Liver (tissue), 9 donors: ENCODE data around the gene DOK6. TPM values are rescaled to one million over a fixed set of nuclear protein-coding genes. Genes with fewer than 3 reads are reported as not detected.

ENCODE experiments used
- DNase-seq: peaks from one replicate; pipeline ENCODE4 v3.0.0-alpha.2; 2017; ENCODE audit warnings: low spot score
- H3K27ac ChIP-seq, 2 donors: one replicate each; pipeline ENCODE4 v1.7.0; 2013; ENCODE audit warnings: inconsistent platforms in 2 of 2, low read length in 2 of 2, control low read depth in 1 of 2, low read depth in 1 of 2, mild to moderate bottlenecking in 1 of 2
- H3K27me3 ChIP-seq, 4 donors: one replicate each; pipeline versions ENCODE4 v1.6.1 to v1.7.0; 2013; ENCODE audit warnings: low read length in 3 of 4, inconsistent platforms in 1 of 4, mild to moderate bottlenecking in 1 of 4, moderate library complexity in 1 of 4; ENCODE audit not compliant: control insufficient read depth in 4 of 4, insufficient read depth in 4 of 4
- H3K36me3 ChIP-seq, 4 donors: one replicate each; pipeline versions ENCODE4 v1.6.1 to v1.7.0; 2013; ENCODE audit warnings: low read length in 3 of 4, mild to moderate bottlenecking in 3 of 4, low read depth in 1 of 4, moderate library complexity in 1 of 4; ENCODE audit not compliant: control insufficient read depth in 4 of 4, insufficient read depth in 3 of 4
- H3K4me1 ChIP-seq, 4 donors: one replicate each; pipeline versions ENCODE4 v1.6.1 to v1.7.0; 2013; ENCODE audit warnings: low read length in 3 of 4, mild to moderate bottlenecking in 3 of 4, moderate library complexity in 1 of 4; ENCODE audit not compliant: control insufficient read depth in 4 of 4, insufficient read depth in 4 of 4
- H3K4me3 ChIP-seq, 3 donors: one replicate each; pipeline versions ENCODE4 v1.6.1 to v1.7.0; 2013; ENCODE audit warnings: low read length in 3 of 3, control low read depth in 1 of 3, low read depth in 1 of 3, mild to moderate bottlenecking in 1 of 3
- H3K9ac ChIP-seq, 2 donors: one replicate each; pipeline ENCODE4 v1.7.0; 2013; ENCODE audit warnings: low read length in 2 of 2, mild to moderate bottlenecking in 2 of 2, moderate library complexity in 2 of 2, control low read depth in 1 of 2, low read depth in 1 of 2
- H3K9me3 ChIP-seq, 4 donors: one replicate each; pipeline versions ENCODE4 v1.6.1 to v1.7.0; 2013; ENCODE audit warnings: low read length in 3 of 4; ENCODE audit not compliant: control insufficient read depth in 4 of 4
- EGR1 ChIP-seq, 2 donors: IDR thresholded peaks; 2 replicates each; pipeline ENCODE4 v1.6.1; 2016 to 2018; ENCODE audit warnings: antibody characterized with exemption in 2 of 2, low read depth in 2 of 2
- FOXA1 ChIP-seq: IDR thresholded peaks from 2 replicates; pipeline ENCODE4 v1.6.1; 2016; ENCODE audit warnings: antibody characterized with exemption
- FOXA2 ChIP-seq: IDR thresholded peaks from 2 replicates; pipeline ENCODE4 v1.6.1; 2016; ENCODE audit warnings: antibody characterized with exemption
- HNF4A ChIP-seq, 2 donors: conservative IDR thresholded peaks; 2 replicates each; pipeline ENCODE4 v1.6.1; 2016; ENCODE audit warnings: antibody characterized with exemption in 2 of 2, mild to moderate bottlenecking in 2 of 2
- HNF4G ChIP-seq: IDR thresholded peaks from 2 replicates; pipeline ENCODE4 v1.6.1; 2016; ENCODE audit warnings: antibody characterized with exemption
- JUND ChIP-seq, 2 donors: IDR thresholded peaks; 2 replicates each; pipeline ENCODE4 v1.6.1; 2016; ENCODE audit warnings: antibody characterized with exemption in 2 of 2
- NR2F2 ChIP-seq: IDR thresholded peaks from 2 replicates; pipeline ENCODE4 v1.6.1; 2016; ENCODE audit warnings: antibody characterized with exemption
- RAD21 ChIP-seq, 2 donors: IDR thresholded peaks; 2 replicates each; pipeline ENCODE4 v1.6.1; 2016; ENCODE audit warnings: antibody characterized with exemption in 2 of 2, mild to moderate bottlenecking in 2 of 2
- RXRA ChIP-seq, 2 donors: IDR thresholded peaks; 2 replicates each; pipeline ENCODE4 v1.6.1; 2017 to 2018; ENCODE audit warnings: antibody characterized with exemption in 2 of 2, mild to moderate bottlenecking in 1 of 2
- SP1 ChIP-seq: IDR thresholded peaks from 2 replicates; pipeline ENCODE4 v1.6.1; 2018; ENCODE audit warnings: antibody characterized with exemption, mild to moderate bottlenecking
- TAF1 ChIP-seq: conservative IDR thresholded peaks from 2 replicates; pipeline ENCODE4 v1.6.1; 2016; ENCODE audit warnings: antibody characterized with exemption, mild to moderate bottlenecking
- WGBS: extraction: QIAGEN DNeasy Blood & Tissue Kit; methylation state at CpG from one replicate; pipeline ENCODE4 v1.1.7; 2013; 5-methylcytosine and 5-hydroxymethylcytosine counted together
- polyA plus RNA-seq, 2 donors: library from polyadenylated mRNA; stranded (reverse) in 1 of 2; unstranded in 1 of 2; fragments of 200-250 nt in 1 of 2; fragments of >200 nt in 1 of 2; fragmentation: Nextera tagmentation in 1 of 2; extraction: Ambion mirVana in 1 of 2; gene quantifications; one replicate each; pipeline versions ENCODE4 v1.2.1 to v1.2.3, GENCODE V29; 2013 to 2015
- total RNA-seq, 2 donors: library from RNA; depleted of rRNA; stranded (reverse); fragments of >200 nt; gene quantifications; one replicate each; pipeline ENCODE4 v1.2.3, GENCODE V29; 2014
- TF ChIP-seq, protein P1 (sequence below): IDR thresholded peaks from 2 replicates; pipeline ENCODE4 v1.6.1; 2016; ENCODE audit warnings: antibody characterized with exemption
- TF ChIP-seq, protein P2 (sequence below): IDR thresholded peaks from 2 replicates; pipeline ENCODE4 v1.6.1; 2016; ENCODE audit warnings: antibody characterized with exemption
- donor health status: healthy.
- donor health status: healthy.
- donor health status: healthy.
- donor health status: healthy.
- donor health status: healthy.

DOK6 gene
- total and polyA plus RNA-seq, 4 donors, result 0.08 to 1.1 (median 0.67) TPM

- no peaks in the 10 kb centered on the region for H3K9me3 ChIP-seq
- no peaks in the 10 kb centered on the region for H3K4me1 ChIP-seq
- TF ChIP-seq, protein P1, sequence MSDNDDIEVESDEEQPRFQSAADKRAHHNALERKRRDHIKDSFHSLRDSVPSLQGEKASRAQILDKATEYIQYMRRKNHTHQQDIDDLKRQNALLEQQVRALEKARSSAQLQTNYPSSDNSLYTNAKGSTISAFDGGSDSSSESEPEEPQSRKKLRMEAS, result no peak
- TF ChIP-seq RXRA (IDR thresholded peaks at IDR 0.05) (no peak), JUND (IDR thresholded peaks at IDR 0.05) (no peak), FOXA1 (no peak), HNF4G (no peak), RAD21 (IDR thresholded peaks at IDR 0.05) (no peak), FOXA2 (no peak), EGR1 (IDR thresholded peaks at IDR 0.05; ENCODE audit: low read depth in 2 of 2) (no peak), TAF1 (no peak)
- TF ChIP-seq, protein P2, sequence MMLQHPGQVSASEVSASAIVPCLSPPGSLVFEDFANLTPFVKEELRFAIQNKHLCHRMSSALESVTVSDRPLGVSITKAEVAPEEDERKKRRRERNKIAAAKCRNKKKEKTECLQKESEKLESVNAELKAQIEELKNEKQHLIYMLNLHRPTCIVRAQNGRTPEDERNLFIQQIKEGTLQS, result no peak
- no peaks in the 10 kb centered on the region for H3K36me3 ChIP-seq
- no peak for DNase-seq
- no peak overlapping the region for H3K9ac ChIP-seq
- no peak overlapping the region for H3K27ac ChIP-seq
- H3K27me3 ChIP-seq, result no peaks in the 10 kb centered on the region
- no peak overlapping the region for H3K4me3 ChIP-seq
- WGBS, result 84% methylated on average over 1 of the region's 1 CpG
Measured at GRCh38 chr18:69813559-69813958, 412.9 kb downstream of the DOK6 start.

- no peak overlapping the region for H3K9ac ChIP-seq
- no peaks in the 10 kb centered on the region for H3K4me1 ChIP-seq
- H3K4me3 ChIP-seq, result no peak overlapping the region
- no peaks in the 10 kb centered on the region for H3K36me3 ChIP-seq
- H3K27me3 ChIP-seq, result no peaks in the 10 kb centered on the region
- no peak overlapping the region for H3K27ac ChIP-seq
- no peaks in the 10 kb centered on the region for H3K9me3 ChIP-seq
- DNase-seq, result no peak
- 67% methylated on average over 4 of the region's 4 CpGs for WGBS
- TF ChIP-seq JUND (IDR thresholded peaks at IDR 0.05) (no peak), FOXA1 (no peak)
Measured at GRCh38 chr18:69814861-69815385, 414.2 kb downstream of the DOK6 start.

DNA sequence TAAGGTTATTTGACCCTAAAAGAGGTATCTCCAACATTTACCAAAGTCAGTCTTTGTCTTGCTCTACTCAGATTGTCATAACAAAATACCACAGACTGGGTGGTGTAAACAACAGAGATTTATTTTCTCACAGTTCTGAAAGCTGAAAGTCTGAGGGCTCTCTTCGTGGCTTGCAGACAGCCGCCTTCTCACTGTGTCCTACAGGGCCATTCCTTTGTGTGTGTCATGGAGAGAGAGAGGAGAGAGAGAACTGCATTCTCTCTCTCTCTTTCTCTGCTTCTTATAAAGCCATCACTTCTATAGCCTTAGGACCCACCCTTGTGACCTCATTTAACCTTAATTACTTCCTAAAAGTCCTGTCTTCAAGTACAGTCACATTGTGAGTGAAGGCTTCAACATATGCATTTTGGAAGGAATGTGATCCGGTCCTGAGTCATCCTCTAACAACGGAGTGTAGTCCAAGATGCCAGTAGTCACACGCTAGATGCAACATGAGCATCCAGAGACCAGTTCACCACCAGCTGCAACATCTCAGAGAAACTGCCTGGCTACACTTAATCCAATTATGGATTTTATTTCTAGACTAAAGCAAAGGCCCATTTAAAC lies 416.8 kb downstream of the DOK6 start:
- H3K4me1 ChIP-seq, result no peaks in the 10 kb centered on the region
- TF ChIP-seq NR2F2, result no peak
- 82% methylated on average over 5 of the region's 5 CpGs for WGBS
- H3K4me3 ChIP-seq, result no peak overlapping the region
- no peak overlapping the region for H3K27ac ChIP-seq
- no peaks in the 10 kb centered on the region for H3K27me3 ChIP-seq
- no peak for DNase-seq
- H3K9me3 ChIP-seq, result peaks cover 0 to 3% (median 0%) of the 10 kb centered on the region in 4 donors
- H3K9ac ChIP-seq, result no peak overlapping the region
- H3K36me3 ChIP-seq, result no peaks in the 10 kb centered on the region

DNA sequence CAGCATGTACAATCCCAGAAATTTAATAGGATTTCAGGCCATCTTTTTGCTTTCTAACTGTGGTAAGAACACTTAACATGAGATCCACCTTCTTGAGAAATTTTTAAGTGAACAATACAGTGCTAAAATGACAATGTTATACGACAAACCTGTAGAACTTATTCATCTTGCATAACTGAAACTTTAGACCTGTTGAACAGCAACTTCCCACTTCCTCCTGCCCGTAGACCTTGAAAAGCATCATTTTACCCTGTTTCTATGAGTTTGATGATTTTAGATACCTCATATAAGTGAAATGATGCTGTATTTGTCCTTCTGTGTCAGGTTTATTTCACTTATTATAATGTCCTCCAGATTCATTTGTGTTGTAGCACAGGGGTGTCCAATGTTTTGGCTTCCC lies 418.8 kb downstream of the DOK6 start:
- TF ChIP-seq HNF4G (no peak), TAF1 (no peak), RXRA (IDR thresholded peaks at IDR 0.05) (no peak), SP1 (no peak), HNF4A (conservative IDR thresholded peaks at IDR 0.05) (no peak)
- TF ChIP-seq, protein P1, result no peak
- WGBS, result 67% methylated on average over 2 of the region's 2 CpGs
- no peak for DNase-seq

More for the DNA sequence above, 418.8 kb downstream of the DOK6 start:
- Histone ChIP-seq H3K36me3 (no peaks in the 10 kb centered on the region), H3K4me1 (no peaks in the 10 kb centered on the region), H3K4me3 (no peak overlapping the region), H3K9me3 (peaks cover 0 to 3% (median 0%) of the 10 kb centered on the region in 4 donors), H3K27ac (no peak overlapping the region), H3K9ac (no peak overlapping the region), H3K27me3 (no peaks in the 10 kb centered on the region)
